HG03025 (cell line): ENCODE results near the gene FOXF1.

Experiments
- ATAC-seq: cut with Tn5 transposase; IDR thresholded peaks from one replicate; pipeline ENCODE4 v1.9.1; 2021; ENCODE audit warnings: mild to moderate bottlenecking, moderate library complexity; ENCODE audit not compliant: unreplicated experiment, low FRiP score

Gene FOXF1

GRCh38 chr16:86515777-86516622, 5.7 kb downstream of the FOXF1 start:
- no peak for ATAC-seq

DNA sequence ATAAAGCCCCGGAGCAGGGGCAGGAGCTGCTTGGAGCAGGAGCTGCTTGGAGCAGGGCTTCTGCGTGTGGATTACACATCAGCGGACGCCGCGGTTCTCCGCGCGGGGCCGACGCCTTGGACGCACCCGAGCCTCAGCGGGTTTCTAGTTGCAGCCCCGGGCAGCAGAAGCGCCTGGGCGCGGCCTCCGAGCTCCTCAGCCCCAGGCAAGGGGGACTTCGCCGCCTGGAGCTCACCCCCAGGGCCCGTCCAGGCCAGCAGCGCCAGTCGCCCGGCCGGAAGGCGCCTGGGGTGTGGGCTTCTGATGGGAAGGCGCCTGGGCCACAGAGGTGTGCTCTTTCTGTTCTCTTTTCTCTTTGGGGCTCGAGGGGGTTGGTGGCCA, 6.3 kb downstream of the FOXF1 start:
- ATAC-seq, result no peak

- no peak for ATAC-seq
Observed at GRCh38 chr16:86517033-86517432, 6.7 kb downstream of the FOXF1 start.

- no peak for ATAC-seq
Observed at GRCh38 chr16:86517652-86518258, 7.4 kb downstream of the FOXF1 start.

- ATAC-seq, result no peak
Observed at GRCh38 chr16:86519007-86519648, 8.8 kb downstream of the FOXF1 start.

DNA sequence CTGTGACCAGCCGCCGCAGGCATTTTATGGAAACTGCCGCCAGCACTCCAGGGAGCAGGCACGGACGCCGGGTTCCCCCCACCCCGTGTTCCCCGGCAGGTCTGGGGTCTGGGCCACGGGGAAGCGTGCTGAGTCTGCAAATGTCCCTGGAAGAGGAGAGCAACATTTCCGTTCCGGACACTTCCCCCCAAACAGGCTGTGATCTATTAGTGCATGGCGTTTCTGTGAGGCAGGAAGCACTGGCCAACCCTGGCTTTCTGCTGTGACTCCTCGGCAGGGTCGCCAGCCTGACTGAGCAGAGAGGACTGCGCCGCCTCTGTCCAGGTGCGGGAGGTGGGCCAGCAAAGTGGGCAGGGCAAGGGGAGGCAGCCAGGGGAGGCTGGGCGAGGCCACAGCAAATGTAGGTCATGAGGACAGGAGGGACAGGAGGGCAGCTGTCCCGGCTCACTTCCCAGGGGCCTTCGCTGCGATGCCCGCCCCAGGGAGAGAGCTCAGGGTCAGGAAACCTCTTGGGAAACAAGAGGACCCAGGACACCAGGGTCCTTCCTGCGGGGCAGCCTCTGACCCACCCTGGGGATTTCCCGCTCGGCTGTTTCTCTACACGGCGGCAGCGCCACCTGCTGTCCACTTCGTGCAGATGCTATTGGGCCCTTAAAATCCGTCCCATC, 9.5 kb downstream of the FOXF1 start:
- ATAC-seq, result no peak

DNA sequence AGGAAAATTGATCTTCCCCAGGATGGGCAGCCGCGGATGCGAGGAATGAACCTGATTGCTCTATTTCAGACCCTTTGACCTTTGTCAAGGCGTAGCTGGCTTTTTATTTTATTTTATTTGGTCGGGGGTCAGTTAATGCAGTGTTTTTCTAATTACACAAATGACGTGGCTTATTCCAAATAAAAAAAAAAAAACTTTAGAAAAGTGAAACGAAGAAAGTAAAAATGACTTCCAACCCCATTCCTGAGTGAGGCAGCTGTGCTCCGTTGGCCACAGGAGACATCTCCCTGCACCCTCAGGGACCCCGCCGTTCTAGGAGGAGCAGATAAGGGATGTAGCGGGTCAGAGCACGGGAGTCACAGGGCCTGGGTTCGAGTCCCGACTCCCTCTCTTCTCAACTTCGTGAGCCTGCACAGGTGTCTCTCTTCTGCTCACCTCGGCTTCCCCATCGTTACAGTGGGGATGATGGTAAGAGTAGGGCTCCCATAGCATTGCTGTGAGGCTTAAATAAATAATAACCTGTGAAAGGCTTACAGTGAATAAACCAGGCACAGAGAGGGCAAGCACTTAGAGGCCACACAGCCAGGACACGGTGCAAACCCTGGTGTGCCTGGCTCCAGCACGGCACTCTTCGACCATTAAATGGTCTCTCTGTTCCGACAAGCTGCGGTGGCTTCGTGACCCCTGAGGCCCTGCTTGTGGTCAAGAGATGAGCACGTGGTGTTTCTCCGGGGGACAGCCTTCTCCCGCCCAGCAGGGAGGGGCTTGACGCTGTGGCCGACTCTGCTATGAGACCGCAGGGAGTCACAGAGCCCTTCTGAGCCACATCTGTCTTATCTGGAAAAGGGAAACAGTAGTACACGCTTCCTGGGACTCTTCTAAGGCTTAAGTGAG, 10.2 kb downstream of the FOXF1 start:
- ATAC-seq, result no peak

GRCh38 chr16:86521236-86522197, 11.2 kb downstream of the FOXF1 start:
- no peak for ATAC-seq

GRCh38 chr16:86522634-86523033, 12.3 kb downstream of the FOXF1 start:
- no peak for ATAC-seq

DNA sequence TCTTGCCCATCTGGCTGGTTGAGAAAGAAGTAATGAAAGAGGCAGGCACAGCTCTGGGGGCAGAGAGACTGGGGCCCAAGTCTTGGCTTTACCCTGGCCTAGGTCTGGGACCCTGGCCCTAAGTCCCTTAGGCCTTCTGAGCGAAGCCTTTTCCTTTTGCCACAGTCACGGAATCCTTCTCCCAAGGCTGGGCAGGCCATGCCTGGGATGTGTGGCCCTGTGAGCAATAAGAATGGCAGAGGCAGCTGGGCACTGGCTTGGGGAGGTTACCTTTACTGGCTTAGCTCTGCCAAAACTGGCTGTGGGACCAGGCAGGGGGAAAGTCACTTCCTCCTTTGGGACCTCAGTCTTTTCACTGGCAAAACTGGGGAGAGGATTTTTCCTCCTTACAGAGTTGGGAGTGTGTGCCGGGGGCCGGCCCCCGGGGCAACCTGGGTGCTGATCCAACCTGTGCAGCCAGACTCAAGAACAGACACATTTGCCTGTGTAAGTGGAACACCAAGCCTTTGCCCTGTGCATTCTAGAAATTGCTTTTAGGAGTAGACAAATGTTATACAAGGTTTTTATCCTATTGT, 12.9 kb downstream of the FOXF1 start:
- ATAC-seq, result no peak

- ATAC-seq, result no peak
Observed at GRCh38 chr16:86524029-86524428, 13.7 kb downstream of the FOXF1 start.

GRCh38 chr16:86525696-86526095, 15.4 kb downstream of the FOXF1 start:
- ATAC-seq, result no peak

GRCh38 chr16:86527366-86527765, 17.0 kb downstream of the FOXF1 start:
- no peak for ATAC-seq

GRCh38 chr16:86528061-86528929, 18.0 kb downstream of the FOXF1 start:
- ATAC-seq, result no peak

GRCh38 chr16:86529160-86529559, 18.8 kb downstream of the FOXF1 start:
- ATAC-seq, result no peak

DNA sequence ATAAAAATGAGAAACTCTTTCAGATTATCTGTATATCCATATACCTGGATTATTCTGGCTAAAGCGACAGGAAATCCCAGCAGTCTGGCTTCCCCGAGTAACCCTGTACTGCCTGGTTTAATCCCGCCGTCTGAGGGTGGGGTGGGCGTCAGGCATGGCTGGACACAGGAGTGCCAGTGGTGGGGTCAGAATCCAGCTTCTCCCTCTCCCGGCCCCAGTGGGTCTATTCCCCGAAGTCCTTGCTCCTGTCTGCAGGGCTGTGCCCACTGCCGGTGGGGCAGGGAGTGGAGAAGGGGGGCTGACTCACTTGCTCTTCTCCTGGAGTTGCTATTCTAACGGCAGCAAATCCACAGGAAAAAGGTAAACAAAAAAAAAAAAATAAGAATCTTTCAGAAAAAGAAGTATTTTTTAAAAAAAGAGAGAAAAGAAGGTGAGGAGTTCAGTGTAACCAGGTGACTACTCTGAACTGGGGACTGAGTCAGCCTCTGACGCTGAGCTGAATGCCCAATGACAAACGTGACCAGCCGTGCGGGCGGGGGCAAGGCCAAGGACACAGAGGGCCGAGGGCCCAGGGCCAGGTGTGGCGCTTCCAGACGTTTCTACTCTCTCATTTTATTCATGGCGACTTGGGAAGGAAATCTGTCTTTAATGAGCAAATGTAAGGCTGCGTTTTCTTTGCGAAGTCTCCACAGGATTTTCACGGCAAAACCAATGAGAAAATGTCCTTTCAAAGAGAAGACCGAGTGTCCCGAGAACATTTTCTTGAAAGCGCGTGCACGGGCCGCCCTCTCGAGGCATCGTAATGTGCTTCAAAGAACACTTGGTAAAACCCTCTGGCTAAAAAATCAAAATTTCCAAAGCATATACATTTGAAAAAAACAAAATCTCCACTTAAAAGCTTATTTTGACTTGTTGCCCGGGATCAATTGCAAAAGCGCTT, 20.2 kb downstream of the FOXF1 start:
- no peak for ATAC-seq

DNA sequence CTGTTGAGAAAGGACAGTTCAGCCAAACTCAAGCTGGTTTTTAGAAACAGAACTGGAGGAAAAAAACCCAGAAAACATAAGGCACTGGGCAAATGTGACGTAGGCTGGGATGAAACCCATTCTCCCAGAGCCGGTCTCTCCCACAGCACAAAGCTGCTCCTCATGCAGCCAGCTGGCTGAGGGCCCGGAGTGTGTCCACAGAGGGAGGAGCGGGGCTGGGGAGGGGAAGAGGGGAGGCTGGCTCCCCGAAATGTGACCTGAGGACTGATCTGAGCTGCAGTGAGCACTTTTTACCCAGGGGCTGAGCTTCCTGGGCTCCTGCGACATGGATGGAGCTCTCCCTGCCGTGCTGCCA, 20.8 kb downstream of the FOXF1 start:
- ATAC-seq, result no peak
